ENCODE data around the gene AUTS2. TPM values are rescaled to one million over a fixed set of nuclear protein-coding genes. Genes with fewer than 3 reads are reported as not detected.

Gene AUTS2
- total and polyA plus RNA-seq, 9 of the 15 experiments (the other 6 are each of a cell fraction or from before 2014, with no cell fraction given), result 0.58 TPM; not detected in 8

DNA sequence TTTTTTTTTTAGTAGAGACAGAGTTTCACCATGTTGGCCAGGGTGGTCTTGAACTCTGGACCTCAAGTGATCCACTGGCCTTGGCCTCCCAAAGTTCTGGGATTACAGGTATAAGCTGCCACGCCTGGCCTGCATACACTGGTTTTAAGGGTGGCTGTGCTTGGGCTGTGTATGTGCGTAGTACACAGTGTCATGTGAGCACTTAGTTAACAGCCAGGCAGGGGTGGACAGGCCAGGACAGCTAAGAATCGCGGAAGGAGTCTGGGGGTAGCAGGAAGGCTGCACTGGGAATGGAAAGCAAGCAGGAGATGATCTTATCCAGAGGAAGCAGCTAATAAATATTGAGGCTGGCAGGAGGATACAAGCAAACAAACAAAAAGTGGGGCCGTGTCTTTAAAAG, 1153.6 kb downstream of the AUTS2 start (continued):
- TF ChIP-seq, protein P1, sequence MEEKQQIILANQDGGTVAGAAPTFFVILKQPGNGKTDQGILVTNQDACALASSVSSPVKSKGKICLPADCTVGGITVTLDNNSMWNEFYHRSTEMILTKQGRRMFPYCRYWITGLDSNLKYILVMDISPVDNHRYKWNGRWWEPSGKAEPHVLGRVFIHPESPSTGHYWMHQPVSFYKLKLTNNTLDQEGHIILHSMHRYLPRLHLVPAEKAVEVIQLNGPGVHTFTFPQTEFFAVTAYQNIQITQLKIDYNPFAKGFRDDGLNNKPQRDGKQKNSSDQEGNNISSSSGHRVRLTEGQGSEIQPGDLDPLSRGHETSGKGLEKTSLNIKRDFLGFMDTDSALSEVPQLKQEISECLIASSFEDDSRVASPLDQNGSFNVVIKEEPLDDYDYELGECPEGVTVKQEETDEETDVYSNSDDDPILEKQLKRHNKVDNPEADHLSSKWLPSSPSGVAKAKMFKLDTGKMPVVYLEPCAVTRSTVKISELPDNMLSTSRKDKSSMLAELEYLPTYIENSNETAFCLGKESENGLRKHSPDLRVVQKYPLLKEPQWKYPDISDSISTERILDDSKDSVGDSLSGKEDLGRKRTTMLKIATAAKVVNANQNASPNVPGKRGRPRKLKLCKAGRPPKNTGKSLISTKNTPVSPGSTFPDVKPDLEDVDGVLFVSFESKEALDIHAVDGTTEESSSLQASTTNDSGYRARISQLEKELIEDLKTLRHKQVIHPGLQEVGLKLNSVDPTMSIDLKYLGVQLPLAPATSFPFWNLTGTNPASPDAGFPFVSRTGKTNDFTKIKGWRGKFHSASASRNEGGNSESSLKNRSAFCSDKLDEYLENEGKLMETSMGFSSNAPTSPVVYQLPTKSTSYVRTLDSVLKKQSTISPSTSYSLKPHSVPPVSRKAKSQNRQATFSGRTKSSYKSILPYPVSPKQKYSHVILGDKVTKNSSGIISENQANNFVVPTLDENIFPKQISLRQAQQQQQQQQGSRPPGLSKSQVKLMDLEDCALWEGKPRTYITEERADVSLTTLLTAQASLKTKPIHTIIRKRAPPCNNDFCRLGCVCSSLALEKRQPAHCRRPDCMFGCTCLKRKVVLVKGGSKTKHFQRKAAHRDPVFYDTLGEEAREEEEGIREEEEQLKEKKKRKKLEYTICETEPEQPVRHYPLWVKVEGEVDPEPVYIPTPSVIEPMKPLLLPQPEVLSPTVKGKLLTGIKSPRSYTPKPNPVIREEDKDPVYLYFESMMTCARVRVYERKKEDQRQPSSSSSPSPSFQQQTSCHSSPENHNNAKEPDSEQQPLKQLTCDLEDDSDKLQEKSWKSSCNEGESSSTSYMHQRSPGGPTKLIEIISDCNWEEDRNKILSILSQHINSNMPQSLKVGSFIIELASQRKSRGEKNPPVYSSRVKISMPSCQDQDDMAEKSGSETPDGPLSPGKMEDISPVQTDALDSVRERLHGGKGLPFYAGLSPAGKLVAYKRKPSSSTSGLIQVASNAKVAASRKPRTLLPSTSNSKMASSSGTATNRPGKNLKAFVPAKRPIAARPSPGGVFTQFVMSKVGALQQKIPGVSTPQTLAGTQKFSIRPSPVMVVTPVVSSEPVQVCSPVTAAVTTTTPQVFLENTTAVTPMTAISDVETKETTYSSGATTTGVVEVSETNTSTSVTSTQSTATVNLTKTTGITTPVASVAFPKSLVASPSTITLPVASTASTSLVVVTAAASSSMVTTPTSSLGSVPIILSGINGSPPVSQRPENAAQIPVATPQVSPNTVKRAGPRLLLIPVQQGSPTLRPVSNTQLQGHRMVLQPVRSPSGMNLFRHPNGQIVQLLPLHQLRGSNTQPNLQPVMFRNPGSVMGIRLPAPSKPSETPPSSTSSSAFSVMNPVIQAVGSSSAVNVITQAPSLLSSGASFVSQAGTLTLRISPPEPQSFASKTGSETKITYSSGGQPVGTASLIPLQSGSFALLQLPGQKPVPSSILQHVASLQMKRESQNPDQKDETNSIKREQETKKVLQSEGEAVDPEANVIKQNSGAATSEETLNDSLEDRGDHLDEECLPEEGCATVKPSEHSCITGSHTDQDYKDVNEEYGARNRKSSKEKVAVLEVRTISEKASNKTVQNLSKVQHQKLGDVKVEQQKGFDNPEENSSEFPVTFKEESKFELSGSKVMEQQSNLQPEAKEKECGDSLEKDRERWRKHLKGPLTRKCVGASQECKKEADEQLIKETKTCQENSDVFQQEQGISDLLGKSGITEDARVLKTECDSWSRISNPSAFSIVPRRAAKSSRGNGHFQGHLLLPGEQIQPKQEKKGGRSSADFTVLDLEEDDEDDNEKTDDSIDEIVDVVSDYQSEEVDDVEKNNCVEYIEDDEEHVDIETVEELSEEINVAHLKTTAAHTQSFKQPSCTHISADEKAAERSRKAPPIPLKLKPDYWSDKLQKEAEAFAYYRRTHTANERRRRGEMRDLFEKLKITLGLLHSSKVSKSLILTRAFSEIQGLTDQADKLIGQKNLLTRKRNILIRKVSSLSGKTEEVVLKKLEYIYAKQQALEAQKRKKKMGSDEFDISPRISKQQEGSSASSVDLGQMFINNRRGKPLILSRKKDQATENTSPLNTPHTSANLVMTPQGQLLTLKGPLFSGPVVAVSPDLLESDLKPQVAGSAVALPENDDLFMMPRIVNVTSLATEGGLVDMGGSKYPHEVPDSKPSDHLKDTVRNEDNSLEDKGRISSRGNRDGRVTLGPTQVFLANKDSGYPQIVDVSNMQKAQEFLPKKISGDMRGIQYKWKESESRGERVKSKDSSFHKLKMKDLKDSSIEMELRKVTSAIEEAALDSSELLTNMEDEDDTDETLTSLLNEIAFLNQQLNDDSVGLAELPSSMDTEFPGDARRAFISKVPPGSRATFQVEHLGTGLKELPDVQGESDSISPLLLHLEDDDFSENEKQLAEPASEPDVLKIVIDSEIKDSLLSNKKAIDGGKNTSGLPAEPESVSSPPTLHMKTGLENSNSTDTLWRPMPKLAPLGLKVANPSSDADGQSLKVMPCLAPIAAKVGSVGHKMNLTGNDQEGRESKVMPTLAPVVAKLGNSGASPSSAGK (IDR thresholded peaks at IDR 0.05), result no peak
- TF ChIP-seq ZNF121 (CRISPR knock-in tag; conservative IDR thresholded peaks at IDR 0.05) (no peak), SP1 (CRISPR knock-in tag; IDR thresholded peaks at IDR 0.05) (no peak), SAFB2 (IDR thresholded peaks at IDR 0.05; ENCODE audit: borderline replicate concordance, low read depth, low read length, severe bottlenecking) (no peak), ZBTB43 (CRISPR knock-in tag; IDR thresholded peaks at IDR 0.05) (no peak), CBFB (CRISPR knock-in tag; IDR thresholded peaks at IDR 0.05) (no peak)
- TF ChIP-seq, protein P2, sequence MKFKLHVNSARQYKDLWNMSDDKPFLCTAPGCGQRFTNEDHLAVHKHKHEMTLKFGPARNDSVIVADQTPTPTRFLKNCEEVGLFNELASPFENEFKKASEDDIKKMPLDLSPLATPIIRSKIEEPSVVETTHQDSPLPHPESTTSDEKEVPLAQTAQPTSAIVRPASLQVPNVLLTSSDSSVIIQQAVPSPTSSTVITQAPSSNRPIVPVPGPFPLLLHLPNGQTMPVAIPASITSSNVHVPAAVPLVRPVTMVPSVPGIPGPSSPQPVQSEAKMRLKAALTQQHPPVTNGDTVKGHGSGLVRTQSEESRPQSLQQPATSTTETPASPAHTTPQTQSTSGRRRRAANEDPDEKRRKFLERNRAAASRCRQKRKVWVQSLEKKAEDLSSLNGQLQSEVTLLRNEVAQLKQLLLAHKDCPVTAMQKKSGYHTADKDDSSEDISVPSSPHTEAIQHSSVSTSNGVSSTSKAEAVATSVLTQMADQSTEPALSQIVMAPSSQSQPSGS (CRISPR knock-in tag; IDR thresholded peaks at IDR 0.05), result no peak
- TF ChIP-seq, protein P3, sequence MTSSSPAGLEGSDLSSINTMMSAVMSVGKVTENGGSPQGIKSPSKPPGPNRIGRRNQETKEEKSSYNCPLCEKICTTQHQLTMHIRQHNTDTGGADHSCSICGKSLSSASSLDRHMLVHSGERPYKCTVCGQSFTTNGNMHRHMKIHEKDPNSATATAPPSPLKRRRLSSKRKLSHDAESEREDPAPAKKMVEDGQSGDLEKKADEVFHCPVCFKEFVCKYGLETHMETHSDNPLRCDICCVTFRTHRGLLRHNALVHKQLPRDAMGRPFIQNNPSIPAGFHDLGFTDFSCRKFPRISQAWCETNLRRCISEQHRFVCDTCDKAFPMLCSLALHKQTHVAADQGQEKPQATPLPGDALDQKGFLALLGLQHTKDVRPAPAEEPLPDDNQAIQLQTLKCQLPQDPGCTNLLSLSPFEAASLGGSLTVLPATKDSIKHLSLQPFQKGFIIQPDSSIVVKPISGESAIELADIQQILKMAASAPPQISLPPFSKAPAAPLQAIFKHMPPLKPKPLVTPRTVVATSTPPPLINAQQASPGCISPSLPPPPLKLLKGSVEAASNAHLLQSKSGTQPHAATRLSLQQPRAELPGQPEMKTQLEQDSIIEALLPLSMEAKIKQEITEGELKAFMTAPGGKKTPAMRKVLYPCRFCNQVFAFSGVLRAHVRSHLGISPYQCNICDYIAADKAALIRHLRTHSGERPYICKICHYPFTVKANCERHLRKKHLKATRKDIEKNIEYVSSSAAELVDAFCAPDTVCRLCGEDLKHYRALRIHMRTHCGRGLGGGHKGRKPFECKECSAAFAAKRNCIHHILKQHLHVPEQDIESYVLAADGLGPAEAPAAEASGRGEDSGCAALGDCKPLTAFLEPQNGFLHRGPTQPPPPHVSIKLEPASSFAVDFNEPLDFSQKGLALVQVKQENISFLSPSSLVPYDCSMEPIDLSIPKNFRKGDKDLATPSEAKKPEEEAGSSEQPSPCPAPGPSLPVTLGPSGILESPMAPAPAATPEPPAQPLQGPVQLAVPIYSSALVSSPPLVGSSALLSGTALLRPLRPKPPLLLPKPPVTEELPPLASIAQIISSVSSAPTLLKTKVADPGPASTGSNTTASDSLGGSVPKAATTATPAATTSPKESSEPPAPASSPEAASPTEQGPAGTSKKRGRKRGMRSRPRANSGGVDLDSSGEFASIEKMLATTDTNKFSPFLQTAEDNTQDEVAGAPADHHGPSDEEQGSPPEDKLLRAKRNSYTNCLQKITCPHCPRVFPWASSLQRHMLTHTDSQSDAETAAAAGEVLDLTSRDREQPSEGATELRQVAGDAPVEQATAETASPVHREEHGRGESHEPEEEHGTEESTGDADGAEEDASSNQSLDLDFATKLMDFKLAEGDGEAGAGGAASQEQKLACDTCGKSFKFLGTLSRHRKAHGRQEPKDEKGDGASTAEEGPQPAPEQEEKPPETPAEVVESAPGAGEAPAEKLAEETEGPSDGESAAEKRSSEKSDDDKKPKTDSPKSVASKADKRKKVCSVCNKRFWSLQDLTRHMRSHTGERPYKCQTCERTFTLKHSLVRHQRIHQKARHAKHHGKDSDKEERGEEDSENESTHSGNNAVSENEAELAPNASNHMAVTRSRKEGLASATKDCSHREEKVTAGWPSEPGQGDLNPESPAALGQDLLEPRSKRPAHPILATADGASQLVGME (CRISPR knock-in tag; IDR thresholded peaks at IDR 0.05), result no peak
